Activated CD4-positive, alpha-beta memory T cell treated with anti-CD3 and anti-CD28 coated beads, Interleukin-2, amount 10 ng/mL, durations not matched to agents 7 days and 5 days (primary cell): ENCODE data around the gene VRK2. TPM values are rescaled to one million over a fixed set of nuclear protein-coding genes. Genes with fewer than 3 reads are reported as not detected.

Source experiments
- CTCF ChIA-PET: fragments of 350-600 bp; sonication (Branson Sonifier 250); formaldehyde crosslinking; loops from one replicate; lab custom pipeline; 2021; ENCODE audit warnings: antibody characterized with exemption, inconsistent platforms; lab: Charles Lee
- POLR2A ChIA-PET: fragments of 350-600 bp; sonication (Branson Sonifier 250); formaldehyde crosslinking; loops from one replicate; lab custom pipeline; 2021; ENCODE audit warnings: antibody characterized with exemption; lab: Charles Lee
- DNase-seq: peaks from one replicate; pipeline ENCODE4 v3.0.0-alpha.2; 2020
- H3K27ac Mint-ChIP-seq: one replicate; pipeline ENCODE4 v1.8.0; 2021; ENCODE audit warnings: mild to moderate bottlenecking, mixed read lengths
- H3K27me3 Mint-ChIP-seq: one replicate; pipeline ENCODE4 v1.8.0; 2021; ENCODE audit warnings: mixed read lengths
- H3K36me3 Mint-ChIP-seq: one replicate; pipeline ENCODE4 v1.8.0; 2021; ENCODE audit warnings: low read depth, mixed read lengths
- H3K4me1 Mint-ChIP-seq: one replicate; pipeline ENCODE4 v1.8.0; 2021; ENCODE audit warnings: mixed read lengths
- H3K4me3 Mint-ChIP-seq: one replicate; pipeline ENCODE4 v1.8.0; 2021; ENCODE audit warnings: mild to moderate bottlenecking, mixed read lengths
- H3K9me3 Mint-ChIP-seq: one replicate; pipeline ENCODE4 v1.8.0; 2021; ENCODE audit warnings: mixed read lengths
- total RNA-seq, 2 experiments: library from RNA; stranded (reverse); gene quantifications; one replicate each; pipeline ENCODE4 v1.2.3, GENCODE V29; 2021

VRK2 gene
- total RNA-seq, 2 experiments from 2014 or later: 24.5 to 26.6 TPM

- Mint-ChIP-seq H3K9me3 (no peaks in the 10 kb centered on the region), H3K36me3 (peaks cover 7% of the 10 kb centered on the region), H3K27ac (no peak overlapping the region), H3K4me1 (no peaks in the 10 kb centered on the region), H3K27me3 (no peaks in the 10 kb centered on the region), H3K4me3 (no peak overlapping the region)
- POLR2A ChIA-PET: no interaction called here
- CTCF ChIA-PET: no interaction called here
- no peak for DNase-seq
Observed at GRCh38 chr2:58195662-58196061, 149.1 kb downstream of the VRK2 start.

GRCh38 chr2:58197894-58198293 lies 151.3 kb downstream of the VRK2 start:
- Mint-ChIP-seq H3K4me1 (no peaks in the 10 kb centered on the region), H3K27me3 (no peaks in the 10 kb centered on the region), H3K27ac (no peak overlapping the region), H3K36me3 (peaks cover 10% of the 10 kb centered on the region), H3K9me3 (no peaks in the 10 kb centered on the region), H3K4me3 (no peak overlapping the region)
- DNase-seq: no peak
- CTCF ChIA-PET: no interaction called here
- POLR2A ChIA-PET: no interaction called here

GRCh38 chr2:58202404-58202803 lies 155.8 kb downstream of the VRK2 start:
- H3K27me3 Mint-ChIP-seq: no peaks in the 10 kb centered on the region
- POLR2A ChIA-PET: no interaction called here
- peaks cover 10% of the 10 kb centered on the region for H3K36me3 Mint-ChIP-seq
- no peaks in the 10 kb centered on the region for H3K9me3 Mint-ChIP-seq
- H3K4me3 Mint-ChIP-seq: no peak overlapping the region
- no peaks in the 10 kb centered on the region for H3K4me1 Mint-ChIP-seq
- DNase-seq: no peak
- H3K27ac Mint-ChIP-seq: no peak overlapping the region
- CTCF ChIA-PET: interaction anchor here (0.7 kb wide), 1 partner anchor 202 kb away, joined by 5 read pairs; no protein-coding TSS in a partner anchor

- Mint-ChIP-seq H3K4me3 (no peak overlapping the region), H3K9me3 (no peaks in the 10 kb centered on the region), H3K27ac (no peak overlapping the region), H3K27me3 (no peaks in the 10 kb centered on the region), H3K4me1 (no peaks in the 10 kb centered on the region), H3K36me3 (peaks cover 7% of the 10 kb centered on the region)
- ChIA-PET CTCF (no interaction called here), POLR2A (no interaction called here)
- DNase-seq: no peak
Observed at GRCh38 chr2:58203018-58203417, 156.4 kb downstream of the VRK2 start.

- Mint-ChIP-seq H3K9me3 (no peaks in the 10 kb centered on the region), H3K4me3 (no peak overlapping the region), H3K27me3 (no peaks in the 10 kb centered on the region), H3K36me3 (peaks cover 7% of the 10 kb centered on the region), H3K27ac (no peak overlapping the region), H3K4me1 (no peaks in the 10 kb centered on the region)
- ChIA-PET CTCF (no interaction called here), POLR2A (no interaction called here)
- no peak for DNase-seq
Observed at GRCh38 chr2:58204195-58204959, 157.8 kb downstream of the VRK2 start.

GRCh38 chr2:58206785-58207184 lies 160.2 kb downstream of the VRK2 start:
- Mint-ChIP-seq H3K4me1 (no peaks in the 10 kb centered on the region), H3K36me3 (peaks cover 26% of the 10 kb centered on the region), H3K9me3 (peaks cover 11% of the 10 kb centered on the region), H3K4me3 (no peak overlapping the region), H3K27me3 (no peaks in the 10 kb centered on the region), H3K27ac (no peak overlapping the region)
- POLR2A ChIA-PET: no interaction called here
- CTCF ChIA-PET: no interaction called here
- DNase-seq: no peak

GRCh38 chr2:58207189-58207588 lies 160.6 kb downstream of the VRK2 start:
- DNase-seq: no peak
- ChIA-PET CTCF (no interaction called here), POLR2A (no interaction called here)
- Mint-ChIP-seq H3K27me3 (no peaks in the 10 kb centered on the region), H3K36me3 (peaks cover 29% of the 10 kb centered on the region), H3K4me1 (no peaks in the 10 kb centered on the region), H3K27ac (no peak overlapping the region), H3K9me3 (peaks cover 16% of the 10 kb centered on the region), H3K4me3 (no peak overlapping the region)

Other genes starting within 250 kb of the VRK2 start
- gene FANCL, start 194.5 kb downstream of the VRK2 start, total RNA-seq: 10 to 100 TPM; 15.5 to 19.7 TPM